Esophagus muscularis mucosa (tissue), 3 donors: ENCODE measurements around the gene RNASE1.

Source experiments
- CTCF ChIP-seq, 3 experiments: fragments of 200-600 bp in 2 of 3; fragments of 450-650 bp in 1 of 3; sonication (generic) in 2 of 3; IDR thresholded peaks; one replicate each; pipeline ENCODE4 v1.5.1; 2017 to 2019; ENCODE audit warnings: antibody characterized with exemption in 3 of 3, mild to moderate bottlenecking in 2 of 3, moderate library complexity in 1 of 3
- POLR2AphosphoS5 ChIP-seq, 2 donors: sonication (generic); formaldehyde crosslinking; IDR thresholded peaks; one replicate each; pipeline ENCODE4 v1.6.1; 2017; ENCODE audit warnings: antibody characterized with exemption in 2 of 2

- TF ChIP-seq POLR2AphosphoS5 (IDR thresholded peaks at IDR 0.05) = no peak
- no peak for TF ChIP-seq CTCF (IDR thresholded peaks at IDR 0.05)
Observed at GRCh38 chr14:20848316-20848954, 45.8 kb upstream of the RNASE1 start.
